Progenitor cell of endocrine pancreas (in vitro differentiated cells): ENCODE data around the gene TMEM9. TPM values are rescaled to one million over a fixed set of nuclear protein-coding genes. Genes with fewer than 3 reads are reported as not detected.
A peak's percentile ranks its signal among the peaks of the same experiment; 100 is the strongest.

Experiments
- DNase-seq: peaks from one replicate; pipeline ENCODE4 v3.0.0; 2021; ENCODE audit warnings: low spot score; ENCODE audit not compliant: unreplicated experiment
- H3K27ac Mint-ChIP-seq: 2 replicates; pipeline ENCODE4 v1.8.0; 2021; ENCODE audit warnings: mild to moderate bottlenecking, moderate library complexity, mixed read lengths
- H3K27me3 Mint-ChIP-seq: 2 replicates; pipeline ENCODE4 v1.8.0; 2021; ENCODE audit warnings: mixed read lengths
- H3K36me3 Mint-ChIP-seq: 2 replicates; pipeline ENCODE4 v1.8.0; 2022; ENCODE audit warnings: mixed read lengths; ENCODE audit not compliant: insufficient read depth
- H3K4me1 Mint-ChIP-seq: 2 replicates; pipeline ENCODE4 v1.8.0; 2021; ENCODE audit warnings: low read depth, mixed read lengths
- H3K4me3 Mint-ChIP-seq: 2 replicates; pipeline ENCODE4 v1.8.0; 2021; ENCODE audit warnings: low read depth, mild to moderate bottlenecking, moderate library complexity, mixed read lengths
- H3K9me3 Mint-ChIP-seq: 2 replicates; pipeline ENCODE4 v1.8.0; 2021; ENCODE audit warnings: low read depth, mixed read lengths
- CTCF ChIP-seq: fragments of 200-600 bp; sonication (generic); IDR thresholded peaks from one replicate; pipeline ENCODE4 v1.5.0; 2021; ENCODE audit warnings: antibody characterized with exemption, mild to moderate bottlenecking; ENCODE audit not compliant: unreplicated experiment
- total RNA-seq: library from RNA; stranded (reverse); gene quantifications from 2 replicates; pipeline ENCODE4 v1.2.1, GENCODE V29; 2021

TMEM9 gene
- total RNA-seq, 1 donor from 2014 or later: 146 TPM

GRCh38 chr1:201185123-201185453 lies 30.8 kb upstream of the TMEM9 start:
- no peak overlapping the region for H3K4me3 Mint-ChIP-seq
- peaks cover 29% of the 10 kb centered on the region for H3K27me3 Mint-ChIP-seq
- H3K4me1 Mint-ChIP-seq: peaks cover 6% of the 10 kb centered on the region
- H3K27ac Mint-ChIP-seq: no peak overlapping the region
- no peaks in the 10 kb centered on the region for H3K9me3 Mint-ChIP-seq
- TF ChIP-seq CTCF: no peak
- DNase-seq: no peak
- no peaks in the 10 kb centered on the region for H3K36me3 Mint-ChIP-seq

GRCh38 chr1:201184307-201185122 lies 30.2 kb upstream of the TMEM9 start:
- Mint-ChIP-seq H3K27ac (peak overlapping the region; percentile 8), H3K36me3 (no peaks in the 10 kb centered on the region), H3K4me1 (peaks cover 3% of the 10 kb centered on the region), H3K27me3 (peaks cover 27% of the 10 kb centered on the region), H3K9me3 (no peaks in the 10 kb centered on the region), H3K4me3 (no peak overlapping the region)
- TF ChIP-seq CTCF: peak; percentile 41
- DNase-seq: no peak

- Mint-ChIP-seq H3K27ac (no peak overlapping the region), H3K36me3 (no peaks in the 10 kb centered on the region), H3K4me3 (no peak overlapping the region), H3K9me3 (peaks cover 6% of the 10 kb centered on the region), H3K27me3 (peaks cover 27% of the 10 kb centered on the region), H3K4me1 (peaks cover 3% of the 10 kb centered on the region)
- no peak for TF ChIP-seq CTCF
- no peak for DNase-seq
Measured at GRCh38 chr1:201183753-201184152, 29.5 kb upstream of the TMEM9 start.

GRCh38 chr1:201183209-201183608 lies 28.9 kb upstream of the TMEM9 start:
- DNase-seq: no peak
- no peak overlapping the region for H3K4me3 Mint-ChIP-seq
- H3K36me3 Mint-ChIP-seq: no peaks in the 10 kb centered on the region
- no peak overlapping the region for H3K27ac Mint-ChIP-seq
- H3K9me3 Mint-ChIP-seq: peaks cover 7% of the 10 kb centered on the region
- peaks cover 27% of the 10 kb centered on the region for H3K27me3 Mint-ChIP-seq
- no peak for TF ChIP-seq CTCF
- peaks cover 3% of the 10 kb centered on the region for H3K4me1 Mint-ChIP-seq

GRCh38 chr1:201181726-201182125 lies 27.5 kb upstream of the TMEM9 start:
- Mint-ChIP-seq H3K36me3 (no peaks in the 10 kb centered on the region), H3K27me3 (peaks cover 27% of the 10 kb centered on the region), H3K4me3 (no peak overlapping the region), H3K9me3 (peaks cover 7% of the 10 kb centered on the region), H3K4me1 (peaks cover 9% of the 10 kb centered on the region), H3K27ac (no peak overlapping the region)
- DNase-seq: no peak
- no peak for TF ChIP-seq CTCF
